ENCODE measurements around the gene FDX1. TPM values are rescaled to one million over a fixed set of nuclear protein-coding genes. Genes with fewer than 3 reads are reported as not detected.

The FDX1 gene
- polyA plus RNA-seq, 2 of the 4 experiments (the other 2 are of a cell fraction), result 13.3 to 15.0 TPM

- ATAC-seq, result no peak
- no peak for FAIRE-seq
- no peak overlapping the region for H3K27ac ChIP-seq
- CTCF ChIA-PET, result interaction anchor here (1.5 kb wide), 1 partner anchor 20 kb away, joined by 4 read pairs; no protein-coding TSS in a partner anchor
- H3K4me3 ChIP-seq, result no peak overlapping the region
- TF ChIP-seq RCOR1 (IDR thresholded peaks at IDR 0.05; ENCODE audit: low read depth, low read length), result no peak
- TF ChIP-seq HEYL (CRISPR knock-in tag; IDR thresholded peaks at IDR 0.05), result no peak
- TF ChIP-seq MAZ (IDR thresholded peaks at IDR 0.05; ENCODE audit: borderline replicate concordance, low read depth, low read length), result no peak
- TF ChIP-seq, protein P1, sequence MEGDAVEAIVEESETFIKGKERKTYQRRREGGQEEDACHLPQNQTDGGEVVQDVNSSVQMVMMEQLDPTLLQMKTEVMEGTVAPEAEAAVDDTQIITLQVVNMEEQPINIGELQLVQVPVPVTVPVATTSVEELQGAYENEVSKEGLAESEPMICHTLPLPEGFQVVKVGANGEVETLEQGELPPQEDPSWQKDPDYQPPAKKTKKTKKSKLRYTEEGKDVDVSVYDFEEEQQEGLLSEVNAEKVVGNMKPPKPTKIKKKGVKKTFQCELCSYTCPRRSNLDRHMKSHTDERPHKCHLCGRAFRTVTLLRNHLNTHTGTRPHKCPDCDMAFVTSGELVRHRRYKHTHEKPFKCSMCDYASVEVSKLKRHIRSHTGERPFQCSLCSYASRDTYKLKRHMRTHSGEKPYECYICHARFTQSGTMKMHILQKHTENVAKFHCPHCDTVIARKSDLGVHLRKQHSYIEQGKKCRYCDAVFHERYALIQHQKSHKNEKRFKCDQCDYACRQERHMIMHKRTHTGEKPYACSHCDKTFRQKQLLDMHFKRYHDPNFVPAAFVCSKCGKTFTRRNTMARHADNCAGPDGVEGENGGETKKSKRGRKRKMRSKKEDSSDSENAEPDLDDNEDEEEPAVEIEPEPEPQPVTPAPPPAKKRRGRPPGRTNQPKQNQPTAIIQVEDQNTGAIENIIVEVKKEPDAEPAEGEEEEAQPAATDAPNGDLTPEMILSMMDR (IDR thresholded peaks at IDR 0.05), result no peak
- TF ChIP-seq EHF (CRISPR knock-in tag; IDR thresholded peaks at IDR 0.05), result no peak
- TF ChIP-seq BHLHE40 (IDR thresholded peaks at IDR 0.05; ENCODE audit: low read depth, low read length), result no peak
- no peak for TF ChIP-seq SREBF2 (IDR thresholded peaks at IDR 0.05)
- TF ChIP-seq TP53 (CRISPR knock-in tag; IDR thresholded peaks at IDR 0.05), result no peak
- TF ChIP-seq ESRRA (IDR thresholded peaks at IDR 0.05; ENCODE audit: borderline replicate concordance, low read length), result no peak
- H3K4me2 ChIP-seq, result no peak overlapping the region
- 83% methylated on average over 1 of the region's 1 CpG for whole genome bisulfite sequencing (ENCODE audit: missing lambda C conversion rate)
- DNase-seq (ENCODE audit: low read depth in 1 of 2, low spot score in 1 of 2), result no peak
- no peaks in the 10 kb centered on the region for H3K4me1 ChIP-seq
- no peaks in the 10 kb centered on the region for H3K9me3 ChIP-seq
- POLR2A ChIA-PET, result no interaction called here
Observed at GRCh38 chr11:110454609-110455008, 24.9 kb downstream of the FDX1 start.

GRCh38 chr11:110455718-110456117, 26.0 kb downstream of the FDX1 start:
- WGBS (ENCODE audit: missing lambda C conversion rate), result 94% methylated on average over 6 of the region's 6 CpGs
- ATAC-seq, result no peak
- no peak for TF ChIP-seq KDM1A (IDR thresholded peaks at IDR 0.05; ENCODE audit: low read depth)
- no peak for TF ChIP-seq JUNB (IDR thresholded peaks at IDR 0.05)
- no peak for TF ChIP-seq ZFP36 (IDR thresholded peaks at IDR 0.05; ENCODE audit: borderline replicate concordance, partially characterized antibody)
- TF ChIP-seq FOXS1 (CRISPR knock-in tag; IDR thresholded peaks at IDR 0.05), result no peak
- TF ChIP-seq ELK1 (IDR thresholded peaks at IDR 0.05; ENCODE audit: low read depth, low read length), result no peak
- no peak for TF ChIP-seq HDAC2 (IDR thresholded peaks at IDR 0.05)
- no peak for TF ChIP-seq CHD4 (IDR thresholded peaks at IDR 0.05; ENCODE audit: borderline replicate concordance)
- no peak for FAIRE-seq
- no peak for DNase-seq (ENCODE audit: low read depth in 1 of 2, low spot score in 1 of 2)
- Histone ChIP-seq H3K9me3 (no peaks in the 10 kb centered on the region), H3K27ac (no peak overlapping the region), H3K4me1 (no peaks in the 10 kb centered on the region), H3K4me3 (no peak overlapping the region), H3K4me2 (no peak overlapping the region)
- POLR2A ChIA-PET, result no interaction called here
- CTCF ChIA-PET, result interaction anchor here (0.6 to 1.2 kb wide), 2 partner anchors 12 to 774 kb away, joined by 3 to 4 read pairs; no protein-coding TSS in a partner anchor

GRCh38 chr11:110463153-110463552, 33.4 kb downstream of the FDX1 start:
- no peak overlapping the region for H3K27ac ChIP-seq
- ChIA-PET CTCF (interaction anchor here (1.1 to 1.7 kb wide), 3 partner anchors 13 to 984 kb away, joined by 3 to 6 read pairs (median 4); no protein-coding TSS in a partner anchor), POLR2A (interaction anchor here (1.4 kb wide), 1 partner anchor 765 kb away, joined by 3 read pairs; no protein-coding TSS in a partner anchor)
- H3K4me2 ChIP-seq, result no peak overlapping the region
- peak in 1 of 2 experiments; percentile 41 for DNase-seq (ENCODE audit: low read depth in 1 of 2, low spot score in 1 of 2)
- FAIRE-seq, result no peak
- no peak overlapping the region for H3K4me3 ChIP-seq
- no peaks in the 10 kb centered on the region for H3K4me1 ChIP-seq
- H3K9me3 ChIP-seq, result no peaks in the 10 kb centered on the region
- 68% methylated on average over 6 of the region's 6 CpGs for WGBS (ENCODE audit: missing lambda C conversion rate)
- ATAC-seq, result peak; percentile 68 to 90; a peak in 4 of 6 replicates
- TF ChIP-seq SREBF2 (IDR thresholded peaks at IDR 0.05) (no peak), CHD4 (IDR thresholded peaks at IDR 0.05; ENCODE audit: borderline replicate concordance) (no peak), REST (IDR thresholded peaks at IDR 0.05) (no peak), POLR2AphosphoS2 (conservative IDR thresholded peaks at IDR 0.05; ENCODE audit: low read length) (no peak), RCOR1 (IDR thresholded peaks at IDR 0.05; ENCODE audit: low read depth, low read length) (no peak), FOSL2 (IDR thresholded peaks at IDR 0.05) (no peak), FOSL2 (CRISPR knock-in tag; IDR thresholded peaks at IDR 0.05) (no peak), GATA3 (IDR thresholded peaks at IDR 0.05; ENCODE audit: borderline replicate concordance) (no peak), HDAC2 (IDR thresholded peaks at IDR 0.05) (no peak), CBX8 (IDR thresholded peaks at IDR 0.05) (no peak), SMC3 (IDR thresholded peaks at IDR 0.05) (0 out of 3 replicates have a peak, but pooled peaks have one; percentile 24), RAD21 (conservative IDR thresholded peaks at IDR 0.05 in 1 of 2, IDR thresholded peaks at IDR 0.05 in 1 of 2) (peak; percentile 48 to 51; a peak in 3 of 5 replicates), MAFK (IDR thresholded peaks at IDR 0.05; ENCODE audit: partially characterized antibody) (no peak)
- TF ChIP-seq, protein P2, sequence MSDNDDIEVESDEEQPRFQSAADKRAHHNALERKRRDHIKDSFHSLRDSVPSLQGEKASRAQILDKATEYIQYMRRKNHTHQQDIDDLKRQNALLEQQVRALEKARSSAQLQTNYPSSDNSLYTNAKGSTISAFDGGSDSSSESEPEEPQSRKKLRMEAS (IDR thresholded peaks at IDR 0.05), result no peak
- TF ChIP-seq, protein P1 (IDR thresholded peaks at IDR 0.05), result peak; percentile 32; the same call in 2 of the 3 replicates

All from A549 (cell line).